Globus pallidus (tissue), 1 donor: ENCODE measurements around the gene AP2B1.

ENCODE experiments used
- DNase-seq: peaks from one replicate; pipeline ENCODE4 v3.0.0-alpha.2; 2015; ENCODE audit warnings: low spot score

AP2B1 gene

GRCh38 chr17:35630530-35631148 lies 43.5 kb downstream of the AP2B1 start:
- no peak for DNase-seq

- no peak for DNase-seq
These were observed 53.9 kb downstream of the AP2B1 start for GRCh38 chr17:35641032-35641431.

- DNase-seq: no peak
These were observed 58.8 kb downstream of the AP2B1 start for GRCh38 chr17:35645923-35646322.

GRCh38 chr17:35651467-35651866 lies 64.3 kb downstream of the AP2B1 start:
- no peak for DNase-seq

GRCh38 chr17:35653619-35654361 lies 66.7 kb downstream of the AP2B1 start:
- no peak for DNase-seq

- no peak for DNase-seq
These were observed 68.2 kb downstream of the AP2B1 start for GRCh38 chr17:35655303-35655702.

GRCh38 chr17:35660902-35661301 lies 73.8 kb downstream of the AP2B1 start:
- no peak for DNase-seq

- DNase-seq: no peak
These were observed 77.6 kb downstream of the AP2B1 start for GRCh38 chr17:35664685-35665084.

- no peak for DNase-seq
These were observed 78.5 kb downstream of the AP2B1 start for GRCh38 chr17:35665662-35666061.

GRCh38 chr17:35666070-35666469 lies 78.9 kb downstream of the AP2B1 start:
- DNase-seq: no peak

- DNase-seq: no peak
These were observed 79.9 kb downstream of the AP2B1 start for GRCh38 chr17:35666967-35667532.

GRCh38 chr17:35668802-35669201 lies 81.7 kb downstream of the AP2B1 start:
- no peak for DNase-seq

- no peak for DNase-seq
These were observed 87.4 kb downstream of the AP2B1 start for GRCh38 chr17:35674552-35674951.

GRCh38 chr17:35676441-35676840 lies 89.3 kb downstream of the AP2B1 start:
- DNase-seq: no peak

- DNase-seq: no peak
These were observed 92.0 kb downstream of the AP2B1 start for GRCh38 chr17:35679007-35679682.

- no peak for DNase-seq
These were observed 96.5 kb downstream of the AP2B1 start for GRCh38 chr17:35683591-35683990.

- no peak for DNase-seq
These were observed 97.1 kb downstream of the AP2B1 start for GRCh38 chr17:35684055-35684802.

- no peak for DNase-seq
These were observed 105.5 kb downstream of the AP2B1 start for GRCh38 chr17:35692512-35693210.

GRCh38 chr17:35693662-35694061 lies 106.5 kb downstream of the AP2B1 start:
- no peak for DNase-seq

GRCh38 chr17:35694906-35695305 lies 107.8 kb downstream of the AP2B1 start:
- DNase-seq: no peak

GRCh38 chr17:35695613-35696012 lies 108.5 kb downstream of the AP2B1 start:
- DNase-seq: no peak

GRCh38 chr17:35698800-35699199 lies 111.7 kb downstream of the AP2B1 start:
- DNase-seq: no peak
